MM.1S (cell line): ENCODE measurements around the gene PLCH2.

ENCODE experiments used
- CTCF ChIP-seq: fragments of 300-600 bp; sonication (generic); IDR thresholded peaks from 2 replicates; pipeline ENCODE4 v1.5.1; 2016; ENCODE audit warnings: antibody characterized with exemption, low read length, mixed read lengths
- EZH2 ChIP-seq: fragments of 300-600 bp; sonication (generic); optimal IDR thresholded peaks from 2 replicates; pipeline ENCODE3; 2017; ENCODE audit warnings: low read depth, mild to moderate bottlenecking, antibody characterized with exemption, low read length, mixed read lengths
- EZH2phosphoT487 ChIP-seq: fragments of 300-600 bp; sonication (generic); IDR thresholded peaks from 2 replicates; pipeline ENCODE4 v1.6.1; 2018; ENCODE audit warnings: antibody characterized with exemption, low read length

GRCh38 chr1:2506007-2506860, 30.1 kb downstream of the PLCH2 start:
- TF ChIP-seq CTCF (no peak), EZH2 (no peak), EZH2phosphoT487 (no peak)
